ENCODE measurements around the gene ENC1. TPM values are rescaled to one million over a fixed set of nuclear protein-coding genes. Genes with fewer than 3 reads are reported as not detected.
"Not testable (repeated sequence)": the region's sequence is repeated elsewhere in the genome, so short reads cannot be mapped to it uniquely, and the experiment has no call there.

Gene ENC1, protein sequence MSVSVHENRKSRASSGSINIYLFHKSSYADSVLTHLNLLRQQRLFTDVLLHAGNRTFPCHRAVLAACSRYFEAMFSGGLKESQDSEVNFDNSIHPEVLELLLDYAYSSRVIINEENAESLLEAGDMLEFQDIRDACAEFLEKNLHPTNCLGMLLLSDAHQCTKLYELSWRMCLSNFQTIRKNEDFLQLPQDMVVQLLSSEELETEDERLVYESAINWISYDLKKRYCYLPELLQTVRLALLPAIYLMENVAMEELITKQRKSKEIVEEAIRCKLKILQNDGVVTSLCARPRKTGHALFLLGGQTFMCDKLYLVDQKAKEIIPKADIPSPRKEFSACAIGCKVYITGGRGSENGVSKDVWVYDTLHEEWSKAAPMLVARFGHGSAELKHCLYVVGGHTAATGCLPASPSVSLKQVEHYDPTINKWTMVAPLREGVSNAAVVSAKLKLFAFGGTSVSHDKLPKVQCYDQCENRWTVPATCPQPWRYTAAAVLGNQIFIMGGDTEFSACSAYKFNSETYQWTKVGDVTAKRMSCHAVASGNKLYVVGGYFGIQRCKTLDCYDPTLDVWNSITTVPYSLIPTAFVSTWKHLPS
- total RNA-seq: under 1 TPM; 0.74 to 0.86 TPM

- Mint-ChIP-seq H3K9me3 (no peaks in the 10 kb centered on the region), H3K4me3 (peak within 1 kb of the TSS; percentile 80), H3K4me1 (ENCODE audit: low read depth) (peaks cover 26% of the 10 kb centered on the region), H3K27ac (no peak within 1 kb of the TSS), H3K36me3 (ENCODE audit: low read depth) (no peaks in the 10 kb centered on the region), H3K27me3 (ENCODE audit: low read depth) (peaks cover 22% of the 10 kb centered on the region)
- peak; percentile 79 for DNase-seq
- CTCF ChIA-PET: interaction anchor here (0.7 to 3.8 kb wide), 6 partner anchors 9 to 738 kb away, joined by 3 to 20 read pairs (median 4); no protein-coding TSS in a partner anchor
- intact Hi-C loops (cut with micrococcal nuclease): loop anchor here (1.0 to 10.0 kb wide), 7 partner anchors 8 to 846 kb away; no protein-coding TSS in a partner anchor
These were observed at the start of gene ENC1 for GRCh38 chr5:74640450-74640953. ENC1 (minus strand) TSS chr5:74640728; CDS start chr5:74636485, 4,243 bp downstream.

- H3K27ac Mint-ChIP-seq: no peak overlapping the region
These were observed 46.6 kb upstream of the ENC1 start for GRCh38 chr5:74686962-74687751.

DNA sequence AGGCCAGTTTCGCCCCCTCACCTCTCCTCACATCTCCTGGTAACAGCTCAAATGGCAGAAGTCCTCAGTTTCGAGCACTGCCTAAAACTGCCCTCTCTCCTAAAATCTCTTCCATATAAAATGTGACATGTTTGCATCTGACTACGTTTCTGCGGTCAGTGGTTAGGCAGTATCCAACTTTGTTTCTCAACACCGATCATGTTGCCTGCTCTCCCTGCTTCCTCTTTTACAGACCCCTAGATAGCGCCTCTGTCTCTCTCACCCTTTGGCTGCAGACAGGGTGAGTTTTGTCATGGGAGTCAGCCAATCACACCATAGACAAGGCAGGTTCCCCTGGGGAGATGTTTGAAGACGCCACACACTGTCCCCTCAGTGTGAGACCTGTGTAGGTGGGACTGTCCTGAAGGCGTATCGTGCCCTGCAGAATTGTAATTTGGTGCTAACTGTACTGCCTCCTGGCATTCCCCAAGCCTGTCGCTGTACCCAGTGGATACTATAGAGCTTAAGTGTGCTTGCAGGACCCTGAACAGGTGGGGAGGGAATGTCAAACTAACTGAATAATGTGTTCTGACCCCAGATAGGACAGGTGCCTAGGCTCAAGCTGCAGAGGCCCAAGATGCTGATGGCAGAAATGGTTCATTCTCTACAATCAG lies 45.6 kb upstream of the ENC1 start:
- H3K27ac Mint-ChIP-seq: peak overlapping the region; percentile 6
- peaks cover 3% of the 10 kb centered on the region for H3K36me3 Mint-ChIP-seq (ENCODE audit: low read depth)
- CTCF ChIA-PET: no interaction called here
- peak overlapping the region; percentile 71 for H3K4me3 Mint-ChIP-seq
- H3K9me3 Mint-ChIP-seq: no peaks in the 10 kb centered on the region
- H3K4me1 Mint-ChIP-seq (ENCODE audit: low read depth): peaks cover 23% of the 10 kb centered on the region
- peak; percentile 30 for DNase-seq
- intact Hi-C loops (cut with micrococcal nuclease): loop anchor here (1.0 to 10.0 kb wide), 6 partner anchors 81 to 1029 kb away; partner anchors contain the start of genes GCNT4, GFM2, NSA2 and POC5
- no peaks in the 10 kb centered on the region for H3K27me3 Mint-ChIP-seq (ENCODE audit: low read depth)

More at GRCh38 chr5:74686962-74687751, 46.6 kb upstream of the ENC1 start:
- DNase-seq: no peak
- CTCF ChIA-PET: interaction anchor here (1.3 kb wide), 1 partner anchor 14 kb away, joined by 4 read pairs; no protein-coding TSS in a partner anchor
- H3K36me3 Mint-ChIP-seq (ENCODE audit: low read depth): peaks cover 4% of the 10 kb centered on the region
- no peaks in the 10 kb centered on the region for H3K27me3 Mint-ChIP-seq (ENCODE audit: low read depth)
- peaks cover 23% of the 10 kb centered on the region for H3K4me1 Mint-ChIP-seq (ENCODE audit: low read depth)
- H3K4me3 Mint-ChIP-seq: no peak overlapping the region
- H3K9me3 Mint-ChIP-seq: no peaks in the 10 kb centered on the region
- intact Hi-C loops (cut with micrococcal nuclease): loop anchor here (1.0 to 10.0 kb wide), 5 partner anchors 178 to 1028 kb away; partner anchors contain the start of genes GCNT4 and POC5

DNA sequence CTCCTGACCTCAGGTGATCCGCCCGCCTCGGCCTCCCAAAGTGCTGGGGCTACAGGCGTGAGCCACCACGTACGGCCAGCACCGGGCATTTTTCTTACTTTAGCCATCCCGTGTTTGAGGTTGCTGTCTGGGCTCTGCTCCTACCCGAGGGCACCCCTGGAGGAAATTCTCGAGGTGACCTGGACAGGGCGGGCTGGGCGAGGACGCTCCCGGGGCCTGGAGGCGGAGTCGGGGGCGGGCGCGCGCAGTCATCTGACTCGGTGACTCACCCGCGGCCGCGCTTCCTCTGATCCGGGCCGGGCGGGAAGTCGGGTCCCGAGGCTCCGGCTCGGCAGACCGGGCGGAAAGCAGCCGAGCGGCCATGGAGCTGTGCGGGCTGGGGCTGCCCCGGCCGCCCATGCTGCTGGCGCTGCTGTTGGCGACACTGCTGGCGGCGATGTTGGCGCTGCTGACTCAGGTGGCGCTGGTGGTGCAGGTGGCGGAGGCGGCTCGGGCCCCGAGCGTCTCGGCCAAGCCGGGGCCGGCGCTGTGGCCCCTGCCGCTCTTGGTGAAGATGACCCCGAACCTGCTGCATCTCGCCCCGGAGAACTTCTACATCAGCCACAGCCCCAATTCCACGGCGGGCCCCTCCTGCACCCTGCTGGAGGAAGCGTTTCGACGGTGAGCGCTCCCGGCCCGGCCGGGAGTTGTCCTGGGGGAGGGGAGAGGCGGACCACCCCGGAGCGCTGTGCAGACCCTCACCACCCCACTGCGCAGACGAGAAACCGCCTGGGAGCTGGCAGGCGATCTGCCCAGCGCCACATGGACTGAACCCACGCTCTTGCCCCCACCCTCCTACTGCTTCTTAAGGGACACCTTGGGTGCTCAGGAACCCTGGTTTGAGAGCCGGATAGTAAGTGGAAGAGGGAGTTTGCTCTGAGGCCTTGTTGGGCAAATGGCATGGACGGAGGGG lies 44.6 kb upstream of the ENC1 start, which contains the start of gene HEXB:
HEXB (plus strand) TSS at position 334 of the 952 bp plus-strand sequence; CDS start at position 362, 28 bp downstream.
- CTCF ChIA-PET: interaction anchor here (0.9 to 1.1 kb wide), 3 partner anchors 35 to 246 kb away, joined by 3 to 4 read pairs (median 3); no protein-coding TSS in a partner anchor
- Mint-ChIP-seq H3K27me3 (ENCODE audit: low read depth) (no peaks in the 10 kb centered on the region), H3K36me3 (ENCODE audit: low read depth) (no peaks in the 10 kb centered on the region), H3K4me1 (ENCODE audit: low read depth) (peaks cover 23% of the 10 kb centered on the region), H3K9me3 (no peaks in the 10 kb centered on the region), H3K4me3 (peak within 1 kb of the TSS; percentile 71), H3K27ac (peak within 1 kb of the TSS; percentile 6)
- intact Hi-C loops (cut with micrococcal nuclease): loop anchor here (2.0 to 10.0 kb wide), 4 partner anchors 82 to 1030 kb away; partner anchors contain the start of genes GCNT4, GFM2, NSA2 and POC5
- peak; percentile 92 for DNase-seq

DNA sequence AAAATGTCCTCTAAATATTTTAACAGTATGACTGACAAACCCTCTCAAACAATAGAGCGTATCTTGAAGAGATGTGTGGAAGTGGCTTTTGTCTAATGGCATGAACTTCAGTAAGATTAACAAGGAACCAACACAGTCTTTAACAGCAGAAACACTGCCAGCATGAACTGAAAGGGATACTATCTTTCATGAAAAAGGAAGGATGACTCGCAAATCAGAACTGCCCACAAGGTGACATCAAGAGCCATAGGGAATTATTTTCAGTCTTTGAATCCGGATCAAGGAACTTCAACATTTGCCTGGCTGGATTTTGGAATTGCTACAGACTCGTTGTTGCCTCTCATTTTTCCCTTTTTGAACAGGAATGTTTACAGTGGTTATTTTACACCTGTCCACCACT lies 39.4 kb upstream of the ENC1 start:
- no peak for DNase-seq
- Mint-ChIP-seq H3K27ac (no peak overlapping the region), H3K36me3 (ENCODE audit: low read depth) (no peaks in the 10 kb centered on the region), H3K9me3 (no peaks in the 10 kb centered on the region), H3K27me3 (ENCODE audit: low read depth) (peaks cover 2% of the 10 kb centered on the region), H3K4me3 (no peak overlapping the region), H3K4me1 (ENCODE audit: low read depth) (peaks cover 2% of the 10 kb centered on the region)
- CTCF ChIA-PET: interaction anchor here (0.7 kb wide), 1 partner anchor 602 kb away, joined by 3 read pairs; no protein-coding TSS in a partner anchor
- intact Hi-C loops (cut with micrococcal nuclease): loop anchor here (10.0 kb wide), 2 partner anchors 585 to 1035 kb away; partner anchors contain the start of gene POC5

- intact Hi-C loops (cut with micrococcal nuclease); DNase-seq; H3K27me3 Mint-ChIP-seq (ENCODE audit: low read depth); H3K4me1 Mint-ChIP-seq (ENCODE audit: low read depth); H3K36me3 Mint-ChIP-seq (ENCODE audit: low read depth); H3K9me3 Mint-ChIP-seq; H3K27ac Mint-ChIP-seq; H3K4me3 Mint-ChIP-seq: not testable (repeated sequence)
- CTCF ChIA-PET: interaction anchor here (0.7 kb wide), 1 partner anchor 603 kb away, joined by 3 read pairs; no protein-coding TSS in a partner anchor
These were observed 38.8 kb upstream of the ENC1 start for GRCh38 chr5:74679300-74679699.

DNA sequence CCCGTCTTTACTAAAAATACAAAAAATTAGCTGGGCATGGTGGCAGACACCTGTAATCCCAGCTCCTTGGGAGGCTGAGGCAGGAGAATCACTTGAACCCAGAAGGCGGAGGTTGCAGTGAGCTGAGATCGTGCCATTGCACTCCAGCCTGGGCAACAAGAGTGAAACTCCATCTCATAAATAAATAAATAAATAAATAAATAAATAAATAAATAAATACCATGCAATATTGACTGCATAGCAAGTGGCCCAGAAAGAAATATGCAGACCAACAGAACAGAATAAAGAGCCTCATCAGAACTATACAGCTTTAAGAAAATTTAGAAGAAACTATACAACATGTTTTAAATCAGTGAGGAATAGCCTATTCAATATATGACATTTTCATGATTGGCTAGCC lies 37.6 kb upstream of the ENC1 start:
- H3K27me3 Mint-ChIP-seq (ENCODE audit: low read depth); H3K9me3 Mint-ChIP-seq; H3K36me3 Mint-ChIP-seq (ENCODE audit: low read depth); DNase-seq; intact Hi-C loops (cut with micrococcal nuclease); H3K27ac Mint-ChIP-seq; H3K4me3 Mint-ChIP-seq; H3K4me1 Mint-ChIP-seq (ENCODE audit: low read depth): not testable (repeated sequence)
- CTCF ChIA-PET: interaction anchor here (1.0 kb wide), 1 partner anchor 225 kb away, joined by 3 read pairs; no protein-coding TSS in a partner anchor

DNA sequence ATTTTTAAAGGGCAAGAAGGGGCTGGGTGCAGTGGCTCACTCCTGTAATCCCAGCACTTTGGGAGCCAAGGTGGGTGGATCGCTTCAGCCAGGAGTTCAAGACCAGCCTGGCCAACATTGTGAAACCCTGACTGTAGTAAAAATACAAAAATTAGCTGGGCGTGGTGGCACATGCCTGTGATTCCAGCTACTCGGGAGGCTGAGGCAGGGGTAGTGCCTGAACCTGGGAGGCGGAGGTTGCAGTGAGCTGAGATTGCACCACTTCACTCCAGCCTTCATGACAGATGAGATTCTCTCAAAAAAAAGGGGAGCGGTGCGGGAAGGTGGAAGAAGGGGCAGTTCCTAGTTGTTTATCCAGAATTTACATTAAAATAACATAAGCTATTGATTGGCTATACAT lies 35.9 kb upstream of the ENC1 start:
- intact Hi-C loops (cut with micrococcal nuclease): not testable (repeated sequence)

DNA sequence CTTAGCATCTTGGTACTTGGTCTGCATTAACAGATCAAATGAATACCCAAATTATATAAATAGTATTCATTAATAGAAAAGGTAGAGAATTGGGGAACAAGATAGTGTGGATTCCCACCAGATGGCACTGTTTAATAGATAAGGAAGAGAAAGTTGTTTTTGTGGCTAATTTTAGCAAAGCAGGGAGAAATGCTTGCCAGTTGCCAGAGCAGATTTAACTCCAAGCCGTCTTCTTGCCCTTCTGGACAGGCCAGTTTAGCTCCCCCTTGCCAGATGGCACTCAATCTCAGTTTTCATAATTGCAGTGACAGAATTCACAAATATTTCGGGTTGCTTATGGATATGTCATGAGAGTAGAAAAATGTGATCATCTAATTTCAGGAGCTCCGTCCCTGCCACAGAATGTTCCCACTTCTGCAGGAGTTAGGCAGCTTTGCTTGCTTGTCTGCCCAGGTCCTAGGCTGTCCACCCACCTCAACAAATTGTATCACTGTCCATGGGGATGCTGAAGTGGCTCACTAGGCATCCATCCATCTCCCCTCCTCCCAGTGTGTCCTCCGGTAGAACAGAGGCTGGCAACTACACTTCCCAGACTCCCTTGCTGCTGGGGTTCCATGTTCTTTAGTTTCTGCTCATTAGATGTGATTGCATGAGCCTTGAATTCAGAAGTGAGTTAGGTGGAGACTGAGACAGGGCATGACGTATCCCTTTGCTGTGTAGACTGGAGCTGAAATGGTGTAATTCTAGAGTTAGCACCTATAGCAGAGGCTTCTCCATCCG lies 32.7 kb upstream of the ENC1 start:
- CTCF ChIA-PET: interaction anchor here (0.6 to 2.5 kb wide), 6 partner anchors 9 to 296 kb away, joined by 3 to 9 read pairs (median 4); no protein-coding TSS in a partner anchor
- DNase-seq: no peak
- H3K9me3 Mint-ChIP-seq: peaks cover 8% of the 10 kb centered on the region
- H3K27me3 Mint-ChIP-seq (ENCODE audit: low read depth): no peaks in the 10 kb centered on the region
- H3K4me1 Mint-ChIP-seq (ENCODE audit: low read depth): no peaks in the 10 kb centered on the region
- intact Hi-C loops (cut with micrococcal nuclease): loop anchor here (1.0 kb wide), 1 partner anchor 246 kb away; no protein-coding TSS in a partner anchor
- H3K4me3 Mint-ChIP-seq: no peak overlapping the region
- no peak overlapping the region for H3K27ac Mint-ChIP-seq
- H3K36me3 Mint-ChIP-seq (ENCODE audit: low read depth): no peaks in the 10 kb centered on the region

More for the DNA sequence above, 35.9 kb upstream of the ENC1 start:
- DNase-seq; H3K36me3 Mint-ChIP-seq (ENCODE audit: low read depth); H3K27me3 Mint-ChIP-seq (ENCODE audit: low read depth); H3K9me3 Mint-ChIP-seq; H3K27ac Mint-ChIP-seq; H3K4me3 Mint-ChIP-seq; CTCF ChIA-PET; H3K4me1 Mint-ChIP-seq (ENCODE audit: low read depth): not testable (repeated sequence)

Measured in activated naive CD4-positive, alpha-beta T cell treated with anti-CD3 and anti-CD28 coated beads for 36 hours (primary cell).